IPS-20b (cell line): ENCODE results near the gene AGRP.

Experiments
- H3K27ac ChIP-seq: one replicate; pipeline ENCODE4 v1.5.1; 2013; ENCODE audit warnings: low read length
- H3K27me3 ChIP-seq: 2 replicates; pipeline ENCODE4 v1.6.1; 2013; ENCODE audit warnings: mild to moderate bottlenecking, low read length, inconsistent platforms; ENCODE audit not compliant: insufficient read depth
- H3K36me3 ChIP-seq: 2 replicates; pipeline ENCODE4 v1.6.1; 2013; ENCODE audit warnings: low read depth, mild to moderate bottlenecking, inconsistent platforms, low read length, moderate library complexity; ENCODE audit not compliant: insufficient read depth
- H3K4me1 ChIP-seq: 2 replicates; pipeline ENCODE4 v1.6.1; 2013; ENCODE audit warnings: mild to moderate bottlenecking, control low read depth, inconsistent platforms, low read length, moderate library complexity; ENCODE audit not compliant: insufficient read depth
- H3K4me3 ChIP-seq: 2 replicates; pipeline ENCODE4 v1.5.1; 2013; ENCODE audit warnings: mild to moderate bottlenecking, low read length, inconsistent platforms
- H3K9ac ChIP-seq: 2 replicates; pipeline ENCODE4 v1.6.1; 2013; ENCODE audit warnings: low read depth, mild to moderate bottlenecking, inconsistent platforms, low read length, moderate library complexity
- H3K9me3 ChIP-seq: 2 replicates; pipeline ENCODE4 v1.6.1; 2013; ENCODE audit warnings: mild to moderate bottlenecking, low read depth, low read length, inconsistent platforms; ENCODE audit not compliant: insufficient read depth

The AGRP gene

DNA sequence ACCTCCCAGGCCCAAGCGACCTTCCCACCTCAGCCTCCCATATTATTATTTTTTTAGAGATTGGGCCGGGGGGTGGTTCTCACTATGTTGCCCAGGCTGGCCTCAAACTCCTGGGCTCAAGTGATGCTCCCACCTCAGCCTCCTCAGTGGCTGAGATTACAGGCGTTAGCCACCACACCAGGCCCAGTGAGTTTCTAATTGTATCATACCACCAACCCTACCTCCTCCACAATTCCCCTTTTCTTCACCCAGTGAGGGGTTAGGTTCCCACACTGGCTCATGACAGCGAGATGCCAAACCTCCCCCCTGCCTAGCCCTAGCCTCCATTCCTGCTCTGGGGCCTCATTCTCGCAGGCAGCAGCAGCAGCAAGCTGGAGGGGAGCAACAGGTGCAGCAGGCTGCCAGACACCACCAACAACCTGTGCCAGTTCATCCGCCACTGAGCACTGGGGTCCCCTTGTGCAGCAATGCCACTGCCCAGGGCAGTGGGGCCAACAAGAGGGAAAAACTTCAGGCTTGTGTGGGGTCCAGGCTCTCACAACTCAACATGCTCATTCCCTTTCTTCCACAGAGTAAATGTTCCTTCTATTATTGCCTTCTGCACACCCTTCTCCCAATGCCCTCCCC lies 11.5 kb downstream of the AGRP start:
- H3K4me1 ChIP-seq: no peaks in the 10 kb centered on the region
- no peak overlapping the region for H3K9ac ChIP-seq
- H3K36me3 ChIP-seq: no peaks in the 10 kb centered on the region
- H3K27me3 ChIP-seq: no peaks in the 10 kb centered on the region
- no peaks in the 10 kb centered on the region for H3K9me3 ChIP-seq
- H3K4me3 ChIP-seq: no peak overlapping the region
- no peak overlapping the region for H3K27ac ChIP-seq

DNA sequence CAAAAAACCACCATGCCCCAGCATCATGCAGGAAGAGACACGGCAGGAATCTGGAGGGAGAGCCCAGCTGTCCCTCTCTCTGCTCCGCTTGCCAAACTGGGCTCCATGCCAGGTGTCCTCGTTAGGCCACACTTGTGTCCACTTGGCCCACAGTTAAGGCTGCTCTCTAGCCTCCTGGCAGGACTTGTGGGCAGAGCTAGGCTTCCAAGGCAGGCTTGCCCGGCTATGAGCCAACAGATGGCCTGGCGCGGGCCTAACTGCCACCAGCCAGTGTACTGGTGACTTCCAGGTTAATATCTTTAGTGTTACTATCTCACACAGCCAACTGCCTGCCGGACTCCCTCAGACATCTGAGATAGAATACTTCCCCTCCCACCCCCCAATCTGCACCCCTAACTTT lies 13.0 kb downstream of the AGRP start:
- Histone ChIP-seq H3K4me1 (peaks cover 3% of the 10 kb centered on the region), H3K9me3 (no peaks in the 10 kb centered on the region), H3K4me3 (no peak overlapping the region), H3K9ac (no peak overlapping the region), H3K27ac (no peak overlapping the region), H3K27me3 (no peaks in the 10 kb centered on the region), H3K36me3 (no peaks in the 10 kb centered on the region)

DNA sequence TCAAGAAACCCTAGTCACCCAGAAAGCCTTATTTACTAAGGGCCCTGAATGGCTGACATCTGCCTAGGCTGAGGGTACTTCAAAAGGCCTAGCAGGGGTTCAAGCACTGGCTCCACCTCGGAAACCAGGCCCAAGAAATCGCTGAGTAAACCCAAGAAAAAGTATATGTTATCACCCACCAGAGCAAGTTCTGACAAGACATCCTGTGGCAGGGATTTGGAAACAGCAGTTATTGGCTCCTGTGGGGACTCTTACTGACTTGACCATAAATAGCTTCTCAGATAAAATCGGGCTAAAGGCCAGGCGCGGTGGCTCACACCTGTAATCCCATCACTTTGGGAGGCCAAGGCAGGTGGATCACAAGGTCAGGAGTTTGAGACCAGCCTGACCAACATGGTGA lies 14.6 kb downstream of the AGRP start:
- no peaks in the 10 kb centered on the region for H3K27me3 ChIP-seq
- H3K27ac ChIP-seq: no peak overlapping the region
- no peak overlapping the region for H3K4me3 ChIP-seq
- H3K9me3 ChIP-seq: no peaks in the 10 kb centered on the region
- no peak overlapping the region for H3K9ac ChIP-seq
- no peaks in the 10 kb centered on the region for H3K36me3 ChIP-seq
- H3K4me1 ChIP-seq: peaks cover 4% of the 10 kb centered on the region

DNA sequence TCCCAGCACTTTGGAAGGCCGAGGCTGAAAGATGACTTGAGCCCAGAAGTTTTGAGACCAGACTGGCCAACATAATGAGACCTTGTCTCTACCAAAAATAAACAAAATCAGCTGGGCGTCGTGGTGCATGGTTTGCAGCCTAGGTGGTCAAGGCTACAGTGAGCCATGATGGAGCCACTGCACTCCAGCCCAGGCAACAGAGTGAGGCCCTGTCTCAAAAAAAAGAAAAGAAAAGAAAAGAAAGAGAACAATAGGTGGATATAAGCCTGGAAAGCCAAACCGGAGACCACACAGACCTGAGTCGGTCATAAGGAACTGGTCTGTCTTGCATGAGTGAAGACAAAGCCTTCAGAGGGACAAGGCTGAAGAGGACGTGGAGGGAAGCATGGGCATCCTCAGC lies 16.8 kb downstream of the AGRP start:
- no peak overlapping the region for H3K4me3 ChIP-seq
- no peaks in the 10 kb centered on the region for H3K27me3 ChIP-seq
- no peak overlapping the region; the same call in 1 of the 2 replicates for H3K9ac ChIP-seq
- no peaks in the 10 kb centered on the region for H3K9me3 ChIP-seq
- no peaks in the 10 kb centered on the region for H3K36me3 ChIP-seq
- peaks cover 4% of the 10 kb centered on the region for H3K4me1 ChIP-seq
- H3K27ac ChIP-seq: no peak overlapping the region

DNA sequence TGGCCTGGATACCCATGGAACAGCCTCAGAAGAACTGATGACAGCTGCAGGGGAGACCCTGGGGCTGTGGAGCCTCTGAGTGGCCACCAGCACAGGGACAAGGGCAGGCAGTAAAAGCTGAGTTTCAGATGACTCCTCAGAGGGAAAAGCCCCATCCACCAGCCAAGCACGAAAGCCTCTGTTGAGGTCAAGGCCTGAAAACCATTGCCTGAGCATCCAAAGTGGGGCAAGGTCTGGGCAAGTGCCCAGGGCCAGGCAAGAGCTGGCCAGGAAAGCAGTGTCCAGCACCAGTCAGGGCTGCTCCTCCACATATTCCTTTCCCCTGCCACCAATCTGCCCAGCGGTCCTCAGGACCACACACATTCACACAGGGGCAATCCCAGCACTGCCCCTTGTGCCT lies 18.8 kb downstream of the AGRP start:
- Histone ChIP-seq H3K9ac (no peak overlapping the region), H3K4me3 (no peak overlapping the region), H3K9me3 (no peaks in the 10 kb centered on the region), H3K27me3 (no peaks in the 10 kb centered on the region), H3K27ac (no peak overlapping the region), H3K4me1 (peaks cover 4% of the 10 kb centered on the region), H3K36me3 (no peaks in the 10 kb centered on the region)

DNA sequence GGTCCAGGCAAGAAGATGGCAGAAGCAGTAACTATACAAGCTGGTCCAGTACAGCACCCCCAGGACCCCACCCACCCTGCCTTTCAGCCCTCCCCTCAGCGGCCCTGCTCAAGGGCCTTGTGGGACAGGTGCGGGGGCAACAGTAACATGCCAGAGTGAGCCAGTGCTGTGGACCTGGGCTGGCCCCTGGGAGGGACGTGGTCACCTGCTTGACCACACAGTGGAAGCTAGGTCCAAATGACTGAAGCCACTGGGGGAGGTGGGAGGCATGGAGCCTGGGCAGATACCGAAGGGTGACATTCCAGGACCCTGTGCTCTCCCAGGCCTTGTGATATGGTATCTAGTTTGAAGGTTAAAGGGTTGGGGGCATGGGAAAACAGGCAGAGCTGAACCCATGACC lies 19.7 kb downstream of the AGRP start:
- peaks cover 4% of the 10 kb centered on the region for H3K4me1 ChIP-seq
- H3K9me3 ChIP-seq: no peaks in the 10 kb centered on the region
- H3K27ac ChIP-seq: no peak overlapping the region
- H3K36me3 ChIP-seq: no peaks in the 10 kb centered on the region
- no peak overlapping the region for H3K9ac ChIP-seq
- H3K4me3 ChIP-seq: no peak overlapping the region
- H3K27me3 ChIP-seq: no peaks in the 10 kb centered on the region

DNA sequence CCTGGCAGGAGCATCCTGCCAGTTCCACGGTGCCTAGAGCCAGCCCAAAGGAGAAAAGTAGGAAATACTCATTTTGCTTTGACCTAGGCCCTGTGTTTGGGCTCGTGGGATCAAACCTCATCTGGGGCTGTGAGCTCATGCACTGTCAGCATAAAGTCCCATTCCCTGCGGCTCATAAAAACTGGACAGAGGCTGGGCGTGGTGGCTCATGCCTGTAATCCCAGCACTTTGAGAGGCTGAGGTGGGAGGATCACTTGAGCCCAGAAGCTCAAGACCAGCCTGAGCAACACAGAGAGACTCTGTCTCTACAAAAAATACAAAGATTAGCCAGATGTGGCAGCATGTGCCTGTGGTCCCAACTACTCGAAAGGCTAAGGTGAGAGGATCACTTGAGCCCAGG lies 20.3 kb downstream of the AGRP start:
- H3K36me3 ChIP-seq: no peaks in the 10 kb centered on the region
- H3K9ac ChIP-seq: no peak overlapping the region
- H3K27ac ChIP-seq: no peak overlapping the region
- H3K4me3 ChIP-seq: no peak overlapping the region
- no peaks in the 10 kb centered on the region for H3K27me3 ChIP-seq
- peaks cover 4% of the 10 kb centered on the region for H3K4me1 ChIP-seq
- H3K9me3 ChIP-seq: no peaks in the 10 kb centered on the region

DNA sequence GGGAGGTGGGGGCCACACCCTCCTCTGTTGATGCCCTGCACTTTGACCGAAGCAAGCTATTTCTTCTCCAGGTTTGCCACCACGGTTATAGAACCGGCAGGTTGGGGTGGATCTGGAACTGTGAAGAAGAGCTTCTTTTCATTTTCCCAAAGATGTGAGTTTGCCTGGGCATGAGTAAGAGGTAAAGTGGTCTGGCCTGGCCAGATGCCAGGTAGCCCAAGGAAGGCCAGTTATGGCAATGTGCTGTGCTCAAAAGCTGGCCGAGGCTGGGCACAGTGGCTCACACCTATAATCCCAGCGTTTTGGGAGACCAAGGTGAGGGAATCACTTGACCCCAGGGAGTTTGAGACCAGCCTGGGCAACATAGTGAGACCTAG lies 21.1 kb downstream of the AGRP start:
- Histone ChIP-seq H3K9me3 (no peaks in the 10 kb centered on the region), H3K9ac (no peak overlapping the region), H3K4me1 (peaks cover 4% of the 10 kb centered on the region), H3K4me3 (no peak overlapping the region), H3K36me3 (no peaks in the 10 kb centered on the region), H3K27me3 (no peaks in the 10 kb centered on the region), H3K27ac (no peak overlapping the region)

DNA sequence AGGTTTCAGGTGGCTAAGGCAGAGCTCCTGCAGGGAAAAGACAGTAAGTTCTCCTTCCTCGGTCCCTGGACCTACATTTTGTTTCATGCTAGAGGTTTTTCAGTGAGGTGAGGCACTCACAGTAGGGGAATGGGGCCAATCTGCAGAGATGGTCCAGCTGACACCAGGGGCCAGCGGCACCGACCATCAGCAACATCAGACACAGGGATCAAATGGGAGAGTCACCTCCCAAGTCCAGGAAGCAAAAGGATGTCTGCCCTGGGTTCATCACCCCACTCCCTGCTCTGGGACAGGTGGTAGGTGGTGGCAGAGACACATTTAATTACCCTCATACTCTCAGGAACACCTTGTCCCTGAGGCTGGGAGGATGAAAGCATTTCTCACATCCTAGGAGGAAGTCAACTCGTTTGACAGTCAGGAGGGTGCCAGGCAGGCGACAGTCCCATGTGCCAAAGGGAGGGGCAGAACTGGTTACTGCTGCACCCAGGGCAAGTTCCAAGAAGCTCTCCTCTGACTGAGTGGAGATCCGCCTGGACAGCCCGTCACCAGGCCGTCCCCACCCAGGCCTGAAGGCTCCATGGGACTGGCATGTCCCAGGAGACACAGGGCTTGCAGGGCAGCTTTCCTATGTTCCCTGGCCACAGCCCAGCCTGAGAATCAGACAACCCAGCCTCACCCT lies 21.6 kb downstream of the AGRP start:
- H3K4me3 ChIP-seq: no peak overlapping the region
- H3K4me1 ChIP-seq: peaks cover 4% of the 10 kb centered on the region
- no peaks in the 10 kb centered on the region for H3K27me3 ChIP-seq
- no peak overlapping the region for H3K9ac ChIP-seq
- no peaks in the 10 kb centered on the region for H3K36me3 ChIP-seq
- H3K27ac ChIP-seq: no peak overlapping the region
- no peaks in the 10 kb centered on the region for H3K9me3 ChIP-seq

DNA sequence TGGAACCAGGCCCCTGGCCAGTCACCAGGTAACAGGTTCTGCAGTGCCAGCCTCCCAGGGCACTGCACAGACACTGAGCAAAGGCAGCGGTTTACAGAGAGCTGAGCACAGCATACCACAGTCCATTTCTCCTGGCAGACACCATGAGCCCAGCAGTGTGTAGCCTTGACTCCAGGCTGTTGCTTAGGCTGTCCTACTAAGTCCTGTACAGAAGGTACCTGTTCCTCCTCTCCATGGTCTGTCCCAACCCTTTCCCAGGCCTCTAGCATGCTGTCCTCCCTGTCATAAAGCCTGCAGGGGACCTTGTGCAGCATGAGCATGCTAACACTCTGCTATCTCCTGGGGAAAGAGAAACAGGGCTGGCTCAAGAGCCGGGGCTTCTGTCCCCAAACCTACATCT lies 22.4 kb downstream of the AGRP start:
- Histone ChIP-seq H3K9me3 (no peaks in the 10 kb centered on the region), H3K36me3 (no peaks in the 10 kb centered on the region), H3K27me3 (no peaks in the 10 kb centered on the region), H3K4me3 (no peak overlapping the region), H3K4me1 (peaks cover 4% of the 10 kb centered on the region), H3K9ac (no peak overlapping the region), H3K27ac (no peak overlapping the region)

DNA sequence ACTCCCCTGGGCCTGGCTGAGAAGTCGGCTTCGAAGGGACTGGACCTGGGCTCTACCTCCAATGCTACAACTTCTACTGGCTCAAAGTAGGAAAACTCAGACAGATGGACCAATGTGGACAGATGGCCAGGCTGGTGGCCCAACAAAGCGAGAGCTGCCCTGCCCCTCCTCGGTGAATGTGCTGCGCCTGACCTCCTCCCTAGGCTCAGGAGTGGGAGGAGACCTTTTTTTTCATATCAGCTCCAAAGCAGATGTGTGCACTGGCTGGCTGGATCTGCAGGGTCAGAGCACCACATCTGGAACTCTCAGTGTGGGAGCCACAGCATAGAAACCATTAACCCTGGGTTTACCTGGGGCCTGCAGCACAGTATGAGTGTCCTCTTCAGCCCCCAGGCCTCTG lies 23.2 kb downstream of the AGRP start:
- H3K9me3 ChIP-seq: no peaks in the 10 kb centered on the region
- H3K9ac ChIP-seq: no peak overlapping the region
- no peaks in the 10 kb centered on the region for H3K36me3 ChIP-seq
- H3K27me3 ChIP-seq: no peaks in the 10 kb centered on the region
- no peak overlapping the region for H3K27ac ChIP-seq
- no peaks in the 10 kb centered on the region for H3K4me1 ChIP-seq
- H3K4me3 ChIP-seq: no peak overlapping the region

DNA sequence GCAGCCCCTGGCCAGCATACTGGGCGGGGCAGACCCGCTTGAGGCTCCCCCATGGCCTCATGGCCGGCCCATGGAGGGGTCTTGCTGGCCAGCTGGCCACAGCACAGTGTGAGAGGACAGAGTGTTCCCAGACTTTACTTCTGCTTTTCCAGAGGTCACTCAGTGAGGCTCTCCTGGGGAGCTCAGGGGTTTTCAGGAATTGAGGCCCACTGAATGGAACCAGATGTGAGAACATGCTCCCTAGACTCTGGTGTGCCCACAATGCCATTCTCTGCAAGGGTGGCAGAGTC lies 23.5 kb downstream of the AGRP start:
- Histone ChIP-seq H3K9me3 (no peaks in the 10 kb centered on the region), H3K4me3 (no peak overlapping the region), H3K36me3 (no peaks in the 10 kb centered on the region), H3K9ac (no peak overlapping the region), H3K27me3 (no peaks in the 10 kb centered on the region), H3K4me1 (no peaks in the 10 kb centered on the region), H3K27ac (no peak overlapping the region)
